Stimulated activated naive CD8-positive, alpha-beta T cell treated with anti-CD3 and anti-CD28 coated beads, Interleukin-15, amount 100 ng/mL, for 72 hours (primary cell): Measurements from ENCODE around the gene IER3.

ENCODE experiments used
- ATAC-seq: fragments of 150-1000 bp; cut with Tn5 transposase; 2 replicates; pipeline ENCODE4 v1.10.0; 2021; ENCODE audit warnings: mild to moderate bottlenecking, moderate library complexity
- DNase-seq, 2 donors: peaks; one replicate each; pipeline ENCODE4 v3.0.0; 2021 to 2022
- H3K27ac Mint-ChIP-seq, 2 donors: one replicate each; pipeline ENCODE4 v1.8.0; 2022; ENCODE audit warnings: mild to moderate bottlenecking in 2 of 2, mixed read lengths in 2 of 2, moderate library complexity in 2 of 2
- H3K27me3 Mint-ChIP-seq: one replicate; pipeline ENCODE4 v1.8.0; 2022; ENCODE audit warnings: mixed read lengths
- H3K4me1 Mint-ChIP-seq: one replicate; pipeline ENCODE4 v1.8.0; 2022; ENCODE audit warnings: mild to moderate bottlenecking, mixed read lengths
- H3K4me3 Mint-ChIP-seq, 2 donors: one replicate each; pipeline ENCODE4 v1.8.0; 2022; ENCODE audit warnings: mild to moderate bottlenecking in 2 of 2, mixed read lengths in 2 of 2, moderate library complexity in 1 of 2
- H3K9me3 Mint-ChIP-seq, 2 donors: one replicate each; pipeline ENCODE4 v1.8.0; 2022; ENCODE audit warnings: mixed read lengths in 2 of 2

IER3 gene

GRCh38 chr6:30712441-30712945 is 31.9 kb downstream of the IER3 start:
- Mint-ChIP-seq H3K27ac (peak overlapping the region; percentile 19 to 50), H3K4me3 (peak overlapping the region; percentile 34 to 39), H3K4me1 (peaks cover 56% of the 10 kb centered on the region), H3K27me3 (no peaks in the 10 kb centered on the region), H3K9me3 (no peaks in the 10 kb centered on the region)
- DNase-seq, result no peak
- no peak for ATAC-seq

DNA sequence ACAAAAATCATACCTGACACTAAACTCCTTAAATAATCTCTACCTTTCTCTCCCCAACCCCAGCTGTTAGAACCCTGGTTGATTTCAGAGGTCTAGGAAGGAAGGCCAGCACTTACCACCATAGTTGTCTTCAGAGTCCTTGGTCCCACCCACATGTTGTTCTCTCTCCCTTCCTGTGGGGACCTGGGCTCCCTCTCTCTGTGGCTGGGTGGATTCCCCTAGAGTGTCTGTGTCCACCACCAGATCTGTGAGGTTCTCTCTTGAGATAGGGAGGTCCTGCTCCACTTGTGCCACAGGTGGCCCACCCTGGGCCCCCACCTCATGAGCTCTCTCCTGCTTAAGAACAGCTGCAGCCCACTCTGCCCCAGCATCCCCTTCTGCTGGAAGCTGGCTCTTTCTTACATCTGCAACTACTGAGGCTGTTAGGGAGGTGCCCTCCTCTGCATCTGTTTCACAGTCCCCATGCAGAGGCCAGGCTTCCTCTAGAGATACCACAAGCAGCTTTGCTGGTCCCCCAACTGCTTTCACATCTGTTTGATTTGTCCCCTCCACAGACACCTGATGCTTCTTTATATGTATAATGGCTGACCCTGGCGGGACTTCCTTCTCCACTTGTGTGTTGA is 32.5 kb downstream of the IER3 start:
- no peaks in the 10 kb centered on the region for H3K9me3 Mint-ChIP-seq
- H3K4me3 Mint-ChIP-seq, result peak overlapping the region; percentile 34 to 39
- peaks cover 50% of the 10 kb centered on the region for H3K4me1 Mint-ChIP-seq
- ATAC-seq (peak; percentile 88), DNase-seq (peak in 1 of 2 donors; percentile 30)
- H3K27me3 Mint-ChIP-seq, result no peaks in the 10 kb centered on the region
- H3K27ac Mint-ChIP-seq, result peak overlapping the region; percentile 4 to 50

GRCh38 chr6:30709101-30709868 is 35.1 kb downstream of the IER3 start:
- Mint-ChIP-seq H3K4me1 (peaks cover 31% of the 10 kb centered on the region), H3K27me3 (no peaks in the 10 kb centered on the region), H3K9me3 (no peaks in the 10 kb centered on the region), H3K4me3 (no peak overlapping the region), H3K27ac (no peak overlapping the region)
- DNase-seq, result no peak
- no peak for ATAC-seq

DNA sequence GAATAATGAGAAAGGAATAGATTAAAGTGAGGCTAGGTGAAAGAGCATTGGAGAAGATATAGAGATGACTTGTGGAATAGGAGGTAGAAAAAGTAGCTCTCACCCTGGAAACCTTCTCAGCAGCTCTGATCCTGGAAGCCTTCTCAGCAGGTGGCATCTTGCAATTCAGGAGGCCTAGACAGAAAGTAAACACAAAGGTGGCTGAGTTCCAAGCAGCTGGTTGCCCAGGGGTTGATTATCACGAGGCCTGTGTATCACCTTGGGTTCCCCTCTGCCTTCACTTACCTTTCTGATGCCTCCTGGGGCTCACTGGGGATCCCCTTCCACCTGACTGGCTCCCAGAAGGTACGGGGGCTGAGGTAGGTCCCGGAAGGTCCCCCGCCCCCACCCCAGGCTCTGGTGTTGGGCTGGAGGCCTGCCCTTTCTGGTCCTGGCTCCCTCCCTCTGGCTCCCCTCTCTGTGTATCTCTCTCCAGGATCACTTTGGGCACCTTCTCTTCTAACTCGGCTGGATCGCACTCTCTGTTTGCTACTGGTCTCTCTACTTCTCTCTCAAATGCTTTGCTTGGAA is 37.0 kb downstream of the IER3 start:
- Mint-ChIP-seq H3K4me1 (peaks cover 17% of the 10 kb centered on the region), H3K27me3 (no peaks in the 10 kb centered on the region), H3K27ac (no peak overlapping the region), H3K4me3 (no peak overlapping the region), H3K9me3 (no peaks in the 10 kb centered on the region)
- DNase-seq, result no peak
- no peak for ATAC-seq

GRCh38 chr6:30705620-30706019 is 38.7 kb downstream of the IER3 start:
- no peak for DNase-seq
- H3K4me1 Mint-ChIP-seq, result peaks cover 6% of the 10 kb centered on the region
- ATAC-seq, result no peak
- no peak overlapping the region for H3K27ac Mint-ChIP-seq
- H3K4me3 Mint-ChIP-seq, result no peak overlapping the region
- no peaks in the 10 kb centered on the region for H3K9me3 Mint-ChIP-seq
- H3K27me3 Mint-ChIP-seq, result no peaks in the 10 kb centered on the region

DNA sequence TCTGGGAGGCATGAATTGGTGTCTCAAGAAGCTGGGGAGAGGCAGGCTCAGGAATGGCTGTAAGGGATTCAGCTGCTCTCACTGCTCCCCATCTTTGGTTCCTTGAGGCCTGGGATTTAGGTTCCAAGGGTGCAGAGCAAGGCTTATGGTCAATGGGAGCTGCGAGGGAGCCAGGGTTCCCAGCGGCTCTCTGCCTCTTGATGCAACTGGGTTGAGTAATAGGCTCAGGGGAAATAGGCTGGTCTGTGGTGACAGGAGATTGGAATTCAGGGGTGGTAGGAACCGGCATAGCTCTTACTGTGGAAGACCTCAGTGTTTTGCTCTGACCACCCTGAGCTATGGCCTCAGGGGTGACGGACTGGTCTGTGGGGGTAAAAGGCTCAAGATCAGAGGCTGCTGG is 40.5 kb downstream of the IER3 start:
- DNase-seq (no peak), ATAC-seq (no peak)
- no peaks in the 10 kb centered on the region for H3K27me3 Mint-ChIP-seq
- H3K4me1 Mint-ChIP-seq, result peaks cover 6% of the 10 kb centered on the region
- H3K27ac Mint-ChIP-seq, result no peak overlapping the region
- H3K4me3 Mint-ChIP-seq, result no peak overlapping the region
- no peaks in the 10 kb centered on the region for H3K9me3 Mint-ChIP-seq

DNA sequence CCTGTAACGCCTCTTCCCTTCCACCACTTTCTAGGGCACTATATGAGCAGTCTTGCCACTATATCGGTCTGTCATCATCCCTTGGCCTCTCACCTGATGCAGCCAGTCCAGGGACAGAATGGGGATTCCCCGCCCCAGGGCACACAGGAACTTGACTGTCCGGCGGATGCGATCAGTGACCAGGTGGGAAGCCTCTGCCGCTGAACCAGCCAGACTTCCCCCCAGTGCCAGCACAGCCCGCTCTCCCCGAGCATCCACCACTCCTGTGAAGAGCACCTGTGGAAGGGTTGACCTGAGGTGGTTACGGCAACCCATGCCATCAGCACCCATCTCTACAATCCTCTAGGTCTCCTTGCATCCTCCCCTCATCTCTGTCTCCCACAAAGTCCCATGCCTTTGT is 41.3 kb downstream of the IER3 start:
- Mint-ChIP-seq H3K4me1 (peaks cover 6% of the 10 kb centered on the region), H3K9me3 (no peaks in the 10 kb centered on the region), H3K27me3 (no peaks in the 10 kb centered on the region), H3K27ac (no peak overlapping the region), H3K4me3 (no peak overlapping the region)
- DNase-seq (no peak), ATAC-seq (no peak)

DNA sequence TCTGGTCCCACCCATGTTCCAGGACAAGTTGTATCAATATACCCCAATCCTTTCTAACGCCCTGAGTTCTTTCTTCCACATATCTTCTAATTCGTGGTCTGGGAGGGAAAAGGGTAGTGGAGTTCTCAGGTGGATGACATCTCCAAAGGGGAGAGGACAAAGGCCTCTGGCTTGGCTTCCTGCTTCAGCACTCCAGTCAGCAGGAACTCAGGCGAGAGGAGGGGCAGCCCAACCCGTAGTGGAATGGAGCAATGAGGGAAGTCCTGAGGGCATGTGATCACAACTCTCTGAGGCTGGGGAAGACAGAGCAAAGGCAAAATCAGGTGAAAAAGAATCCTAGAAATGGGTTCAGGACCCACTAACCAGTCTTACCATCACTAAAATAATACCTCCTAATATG is 44.0 kb downstream of the IER3 start:
- Mint-ChIP-seq H3K9me3 (no peaks in the 10 kb centered on the region), H3K27me3 (no peaks in the 10 kb centered on the region), H3K4me3 (no peak overlapping the region), H3K4me1 (peaks cover 10% of the 10 kb centered on the region), H3K27ac (no peak overlapping the region)
- DNase-seq (no peak), ATAC-seq (no peak)

- no peaks in the 10 kb centered on the region for H3K27me3 Mint-ChIP-seq
- no peak for DNase-seq
- no peak overlapping the region for H3K4me3 Mint-ChIP-seq
- no peak for ATAC-seq
- no peaks in the 10 kb centered on the region for H3K9me3 Mint-ChIP-seq
- H3K4me1 Mint-ChIP-seq, result peaks cover 16% of the 10 kb centered on the region
- H3K27ac Mint-ChIP-seq, result no peak overlapping the region
These were observed 47.9 kb downstream of the IER3 start for GRCh38 chr6:30696432-30696831.
